GM12892 (cell line): ENCODE data around the gene ALOX15B.

Source experiments
- DNase-seq: peaks from one replicate; pipeline ENCODE4 v3.0.0; 2011; ENCODE audit not compliant: insufficient read length
- FAIRE-seq: peaks from 2 replicates; lab custom pipeline; 2011; peaks lifted over from hg19 to GRCh38; lab: Jason Lieb, UNC
- POLR2A ChIP-seq: IDR thresholded peaks from 2 replicates; pipeline ENCODE4 v1.6.1; 2011; ENCODE audit warnings: low read depth, low read length, control low read depth
- POLR2AphosphoS5 ChIP-seq: IDR thresholded peaks from 2 replicates; pipeline ENCODE4 v1.6.1; 2011; ENCODE audit warnings: low read depth, low read length, control low read depth
- TAF1 ChIP-seq: IDR thresholded peaks from 2 replicates; pipeline ENCODE4 v1.6.1; 2011; ENCODE audit warnings: low read depth, mild to moderate bottlenecking, control low read depth, low read length, borderline replicate concordance

ALOX15B gene

DNA sequence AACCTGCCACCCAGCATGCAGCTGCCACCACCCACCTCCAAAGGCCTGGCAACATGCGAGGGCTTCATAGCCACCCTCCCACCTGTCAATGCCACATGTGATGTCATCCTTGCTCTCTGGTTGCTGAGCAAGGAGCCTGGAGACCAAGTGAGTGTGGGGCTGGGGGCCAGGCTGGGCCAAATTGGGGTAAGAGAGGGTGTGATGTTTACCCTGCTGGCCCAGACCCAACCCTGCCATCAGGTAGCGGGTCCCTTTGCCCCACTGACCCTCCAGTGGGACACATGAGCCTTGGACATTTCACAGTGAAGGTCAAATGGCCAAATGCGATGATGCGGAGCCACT lies 8.9 kb downstream of the ALOX15B start:
- no peak for DNase-seq
- FAIRE-seq, result no peak
- TF ChIP-seq POLR2AphosphoS5 (no peak), TAF1 (no peak), POLR2A (no peak)

DNA sequence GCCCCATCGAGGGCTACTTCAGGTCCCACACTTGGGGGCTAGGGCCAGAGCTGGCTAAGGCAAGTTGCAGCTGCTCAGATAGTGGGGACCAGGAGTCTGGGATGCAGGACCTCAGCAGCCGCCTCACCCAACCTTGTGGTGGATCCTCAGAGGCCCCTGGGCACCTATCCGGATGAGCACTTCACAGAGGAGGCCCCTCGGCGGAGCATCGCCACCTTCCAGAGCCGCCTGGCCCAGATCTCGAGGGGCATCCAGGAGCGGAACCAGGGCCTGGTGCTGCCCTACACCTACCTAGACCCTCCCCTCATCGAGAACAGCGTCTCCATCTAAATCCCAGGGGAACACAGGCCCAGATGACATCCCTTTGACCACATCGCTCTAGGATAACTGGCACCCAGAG lies 9.4 kb downstream of the ALOX15B start:
- FAIRE-seq, result no peak
- DNase-seq, result no peak
- TF ChIP-seq POLR2A, result no peak
- no peak for TF ChIP-seq POLR2AphosphoS5
- TF ChIP-seq TAF1, result no peak

DNA sequence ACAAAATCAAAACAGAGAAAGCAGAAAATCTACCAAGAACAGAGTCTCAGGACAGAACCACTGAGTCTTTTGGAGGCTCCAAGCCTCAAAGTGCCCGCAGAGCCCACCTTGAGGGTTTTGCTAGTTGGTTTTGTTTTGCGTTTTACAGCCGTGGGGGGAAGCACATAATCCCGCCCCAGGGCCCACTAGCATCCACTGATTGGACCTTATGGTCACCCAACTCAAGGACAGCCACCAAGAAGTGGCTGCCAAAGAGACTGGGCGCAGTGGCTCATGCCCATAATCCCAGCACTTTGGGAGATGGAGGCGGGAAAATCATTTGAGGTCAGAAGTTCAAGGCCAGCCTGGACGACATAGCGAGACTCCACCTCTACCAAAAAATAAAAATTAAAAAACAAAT lies 9.9 kb downstream of the ALOX15B start:
- DNase-seq, result no peak
- TF ChIP-seq POLR2A (no peak), POLR2AphosphoS5 (no peak), TAF1 (no peak)
- FAIRE-seq, result no peak

- TF ChIP-seq TAF1, result no peak
- no peak for TF ChIP-seq POLR2AphosphoS5
- no peak for TF ChIP-seq POLR2A
These were observed 13.0 kb downstream of the ALOX15B start for GRCh38 chr17:8051831-8052230.

GRCh38 chr17:8052256-8053252 lies 13.7 kb downstream of the ALOX15B start:
- no peak for TF ChIP-seq TAF1
- no peak for TF ChIP-seq POLR2AphosphoS5
- TF ChIP-seq POLR2A, result no peak
- DNase-seq (no peak), FAIRE-seq (no peak)

More at GRCh38 chr17:8051831-8052230, 13.0 kb downstream of the ALOX15B start:
- FAIRE-seq (no peak), DNase-seq (no peak)

DNA sequence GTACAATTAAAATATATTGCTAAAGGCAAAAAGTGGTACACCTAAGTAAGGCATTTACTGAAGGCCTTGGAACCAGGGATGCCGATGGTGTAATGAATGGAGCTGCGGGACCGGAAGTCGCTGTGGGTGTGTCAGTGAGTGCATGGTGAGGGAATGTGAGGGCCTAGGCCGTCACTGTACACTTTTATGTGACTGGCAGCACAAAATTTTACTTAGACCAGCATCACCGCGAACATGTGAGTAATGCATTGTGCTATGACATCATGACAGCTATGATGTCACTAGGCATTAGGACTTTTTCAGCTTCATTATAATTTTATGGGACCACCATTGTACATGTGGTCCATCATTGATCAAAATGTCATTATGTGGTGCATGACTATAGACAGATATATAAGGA lies 14.7 kb downstream of the ALOX15B start:
- no peak for FAIRE-seq
- DNase-seq, result no peak
- TF ChIP-seq POLR2AphosphoS5, result no peak
- no peak for TF ChIP-seq TAF1
- TF ChIP-seq POLR2A, result no peak

DNA sequence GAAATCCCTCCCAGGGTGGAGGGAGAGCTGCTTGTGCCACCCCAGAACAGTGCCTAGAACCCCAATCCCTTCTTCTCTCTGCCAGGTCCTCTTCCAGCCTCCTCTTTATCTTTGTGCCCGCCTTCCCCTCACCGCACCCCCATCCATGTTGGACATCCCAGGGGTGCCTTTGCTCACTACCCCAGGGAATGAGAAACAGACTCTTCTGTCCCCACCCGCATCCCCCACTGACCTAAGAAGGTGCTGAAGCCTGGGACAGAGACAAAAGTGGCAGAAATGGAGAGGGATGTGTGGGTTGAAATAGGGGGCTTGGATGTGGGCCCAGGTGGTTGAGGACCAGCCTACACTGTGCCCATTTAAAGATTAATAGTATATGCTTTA lies 17.0 kb downstream of the ALOX15B start:
- DNase-seq (no peak), FAIRE-seq (no peak)
- TF ChIP-seq TAF1, result no peak
- no peak for TF ChIP-seq POLR2A
- no peak for TF ChIP-seq POLR2AphosphoS5

DNA sequence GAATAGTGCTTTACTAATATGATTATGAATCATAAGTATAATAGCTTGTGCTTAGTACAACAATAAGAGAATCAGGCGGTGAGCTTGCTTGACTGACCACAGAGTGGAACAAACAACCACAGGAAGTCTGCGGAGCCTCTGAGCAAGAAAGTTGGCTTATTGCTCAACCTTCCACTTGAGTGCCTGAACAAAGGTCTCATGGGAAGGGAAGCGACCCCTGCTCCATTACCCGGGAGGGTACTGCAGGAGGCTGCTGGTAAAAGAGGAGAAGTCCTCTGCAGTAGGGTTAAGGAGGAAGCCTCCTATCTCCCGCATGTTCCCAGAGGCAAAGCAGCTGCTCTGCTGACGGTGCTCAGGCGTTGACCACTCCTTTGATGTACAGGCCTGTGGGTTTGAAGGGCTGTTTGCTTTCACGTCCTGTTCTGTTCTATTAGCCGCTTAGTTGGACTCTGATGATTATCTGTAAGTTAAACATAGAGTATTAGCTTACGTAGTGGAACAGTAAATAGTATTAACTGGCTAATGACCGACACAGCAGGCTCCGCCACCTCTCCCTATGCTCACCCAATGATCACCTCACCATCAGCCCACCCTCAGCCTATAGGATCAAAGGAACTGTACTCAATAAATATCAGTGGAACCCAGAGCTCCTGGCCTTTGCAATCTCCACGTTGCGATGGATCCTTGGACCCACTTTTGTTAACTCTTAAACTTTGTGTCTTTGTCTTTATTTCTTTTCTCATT lies 17.5 kb downstream of the ALOX15B start:
- FAIRE-seq, result peak; percentile 69
- TF ChIP-seq POLR2A, result no peak
- no peak for TF ChIP-seq POLR2AphosphoS5
- no peak for TF ChIP-seq TAF1
- DNase-seq, result no peak

DNA sequence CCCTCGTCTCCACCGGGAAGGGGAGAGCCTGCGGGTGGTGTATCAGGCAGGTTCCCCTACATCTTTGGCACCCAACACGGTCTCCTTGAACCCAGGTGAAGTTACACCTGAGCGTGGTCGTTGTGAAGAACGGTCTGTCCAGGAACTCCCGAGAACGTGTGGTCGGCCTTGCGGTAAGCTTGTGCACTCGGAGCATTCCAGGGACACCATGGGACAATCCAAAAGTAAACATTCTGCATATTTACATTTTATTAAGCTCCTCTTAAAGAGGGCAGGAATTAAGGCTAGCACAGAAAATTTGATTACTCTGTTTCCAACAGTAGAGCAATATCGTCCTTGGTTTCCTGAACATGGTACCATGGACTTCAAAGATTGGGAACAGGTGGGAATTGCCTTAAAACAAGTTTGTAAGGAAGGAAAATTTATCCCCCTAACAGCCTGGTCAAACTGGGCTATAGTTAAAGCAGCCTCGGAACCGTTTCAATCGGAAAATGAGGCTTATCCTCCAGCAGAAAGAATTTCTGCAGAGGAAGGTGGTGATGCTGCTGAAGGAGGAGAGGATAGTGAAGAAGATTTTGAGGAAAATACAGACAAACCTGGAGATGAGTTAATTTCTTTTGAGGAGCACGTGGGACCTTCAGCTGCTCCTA lies 18.2 kb downstream of the ALOX15B start:
- DNase-seq (no peak), FAIRE-seq (no peak)
- TF ChIP-seq POLR2AphosphoS5, result no peak
- no peak for TF ChIP-seq TAF1
- TF ChIP-seq POLR2A, result no peak

GRCh38 chr17:8057691-8058114 lies 18.8 kb downstream of the ALOX15B start:
- DNase-seq, result peak; percentile 53
- no peak for TF ChIP-seq POLR2A
- FAIRE-seq, result peak; percentile 100

GRCh38 chr17:8059131-8059530 lies 20.3 kb downstream of the ALOX15B start:
- DNase-seq (no peak), FAIRE-seq (no peak)
- TF ChIP-seq POLR2AphosphoS5, result no peak
- no peak for TF ChIP-seq TAF1
- no peak for TF ChIP-seq POLR2A
